ENCODE data around the gene ERCC6L2. TPM values are rescaled to one million over a fixed set of nuclear protein-coding genes. Genes with fewer than 3 reads are reported as not detected.

ERCC6L2 gene
- total and polyA plus RNA-seq, 9 of the 15 experiments (the other 6 are each of a cell fraction or from before 2014, with no cell fraction given), result 7.8 to 42.8 (median 23.6) TPM

- TF ChIP-seq ZFP91 (CRISPR knock-in tag; IDR thresholded peaks at IDR 0.05), result no peak
- TF ChIP-seq ARNT (IDR thresholded peaks at IDR 0.05), result no peak
- no peak for TF ChIP-seq TRIM25 (IDR thresholded peaks at IDR 0.05; ENCODE audit: borderline replicate concordance)
- TF ChIP-seq SMARCE1 (IDR thresholded peaks at IDR 0.05), result peak; percentile 53; the same call in 1 of the 2 replicates
- TF ChIP-seq, protein P1, sequence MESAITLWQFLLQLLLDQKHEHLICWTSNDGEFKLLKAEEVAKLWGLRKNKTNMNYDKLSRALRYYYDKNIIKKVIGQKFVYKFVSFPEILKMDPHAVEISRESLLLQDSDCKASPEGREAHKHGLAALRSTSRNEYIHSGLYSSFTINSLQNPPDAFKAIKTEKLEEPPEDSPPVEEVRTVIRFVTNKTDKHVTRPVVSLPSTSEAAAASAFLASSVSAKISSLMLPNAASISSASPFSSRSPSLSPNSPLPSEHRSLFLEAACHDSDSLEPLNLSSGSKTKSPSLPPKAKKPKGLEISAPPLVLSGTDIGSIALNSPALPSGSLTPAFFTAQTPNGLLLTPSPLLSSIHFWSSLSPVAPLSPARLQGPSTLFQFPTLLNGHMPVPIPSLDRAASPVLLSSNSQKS (CRISPR knock-in tag; IDR thresholded peaks at IDR 0.05), result no peak
- peak; percentile 97 for TF ChIP-seq ATF7 (IDR thresholded peaks at IDR 0.05)
- no peak for TF ChIP-seq EP400 (IDR thresholded peaks at IDR 0.05)
- TF ChIP-seq PTTG1 (tag; IDR thresholded peaks at IDR 0.05; ENCODE audit: low read depth), result no peak
- peak; percentile 83 for TF ChIP-seq FOXM1 (IDR thresholded peaks at IDR 0.05; ENCODE audit: low read depth)
- no peak for TF ChIP-seq FOXM1 (CRISPR knock-in tag; IDR thresholded peaks at IDR 0.05; ENCODE audit: low read depth)
- TF ChIP-seq TEAD1 (CRISPR knock-in tag; IDR thresholded peaks at IDR 0.05), result peak in 1 of 2 experiments; percentile 8; a peak in 1 of 4 replicates
- TF ChIP-seq, protein P2, sequence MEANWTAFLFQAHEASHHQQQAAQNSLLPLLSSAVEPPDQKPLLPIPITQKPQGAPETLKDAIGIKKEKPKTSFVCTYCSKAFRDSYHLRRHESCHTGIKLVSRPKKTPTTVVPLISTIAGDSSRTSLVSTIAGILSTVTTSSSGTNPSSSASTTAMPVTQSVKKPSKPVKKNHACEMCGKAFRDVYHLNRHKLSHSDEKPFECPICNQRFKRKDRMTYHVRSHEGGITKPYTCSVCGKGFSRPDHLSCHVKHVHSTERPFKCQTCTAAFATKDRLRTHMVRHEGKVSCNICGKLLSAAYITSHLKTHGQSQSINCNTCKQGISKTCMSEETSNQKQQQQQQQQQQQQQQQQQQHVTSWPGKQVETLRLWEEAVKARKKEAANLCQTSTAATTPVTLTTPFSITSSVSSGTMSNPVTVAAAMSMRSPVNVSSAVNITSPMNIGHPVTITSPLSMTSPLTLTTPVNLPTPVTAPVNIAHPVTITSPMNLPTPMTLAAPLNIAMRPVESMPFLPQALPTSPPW (CRISPR knock-in tag; IDR thresholded peaks at IDR 0.05), result 0 out of 2 replicates have a peak, but pooled peaks have one; percentile 25
- TF ChIP-seq ZBTB7A (IDR thresholded peaks at IDR 0.05; ENCODE audit: borderline replicate concordance, control insufficient read depth, low read depth, low read length), result no peak
- TF ChIP-seq ZNF184 (CRISPR knock-in tag; IDR thresholded peaks at IDR 0.05), result no peak
- TF ChIP-seq SIN3B (IDR thresholded peaks at IDR 0.05; ENCODE audit: low read depth), result no peak
- 0 out of 4 replicates have a peak, but pooled peaks of 1 of the 2 experiments have one; percentile 15 for TF ChIP-seq ETV6 (IDR thresholded peaks at IDR 0.05; ENCODE audit: borderline replicate concordance in 1 of 2, low read depth in 2 of 2, low read length in 1 of 2)
- no peak for TF ChIP-seq ETV6 (CRISPR knock-in tag; IDR thresholded peaks at IDR 0.05; ENCODE audit: borderline replicate concordance)
- TF ChIP-seq FOSL1 (tag; conservative IDR thresholded peaks at IDR 0.05), result no peak; the same call in 1 of the 2 replicates
- peak; percentile 22; the same call in 1 of the 2 replicates for TF ChIP-seq JUN (IDR thresholded peaks at IDR 0.05; ENCODE audit: borderline replicate concordance, low read depth, low read length)
- no peak for TF ChIP-seq JUN (CRISPR knock-in tag; IDR thresholded peaks at IDR 0.05; ENCODE audit: borderline replicate concordance)
- no peak for TF ChIP-seq ZNF165 (CRISPR knock-in tag; IDR thresholded peaks at IDR 0.05; ENCODE audit: borderline replicate concordance)
These were observed 41.1 kb upstream of the ERCC6L2 start (continued) for GRCh38 chr9:95834281-95834907.

All from K562 (cell line).